ENCODE measurements around the gene ZNF697. TPM values are rescaled to one million over a fixed set of nuclear protein-coding genes. Genes with fewer than 3 reads are reported as not detected.

ZNF697 gene
- total RNA-seq, 1 donor from 2014 or later = 9.4 TPM

GRCh38 chr1:119687434-119688079, 39.5 kb upstream of the ZNF697 start:
- H3K36me3 ChIP-seq = no peaks in the 10 kb centered on the region
- DNase-seq = no peak
- H3K27me3 ChIP-seq (ENCODE audit: low read depth) = no peaks in the 10 kb centered on the region
- intact Hi-C loops (cut with micrococcal nuclease) = no loop called here
- no peak for TF ChIP-seq CTCF (IDR thresholded peaks at IDR 0.05; ENCODE audit: borderline replicate concordance)
- H3K4me1 ChIP-seq = no peaks in the 10 kb centered on the region
- no peaks in the 10 kb centered on the region for H3K9me3 ChIP-seq (replicated peaks)
- H3K4me3 ChIP-seq = no peak overlapping the region
- H3K27ac ChIP-seq (replicated peaks) = no peak overlapping the region

- Histone ChIP-seq H3K36me3 (no peaks in the 10 kb centered on the region), H3K4me3 (no peak overlapping the region), H3K4me1 (no peaks in the 10 kb centered on the region), H3K27ac (replicated peaks) (no peak overlapping the region), H3K9me3 (replicated peaks) (no peaks in the 10 kb centered on the region), H3K27me3 (ENCODE audit: low read depth) (no peaks in the 10 kb centered on the region)
- TF ChIP-seq CTCF (IDR thresholded peaks at IDR 0.05; ENCODE audit: borderline replicate concordance) = no peak
- intact Hi-C loops (cut with micrococcal nuclease) = no loop called here
- DNase-seq = no peak
These were observed 38.6 kb upstream of the ZNF697 start for GRCh38 chr1:119686661-119687060.

GRCh38 chr1:119683893-119684292, 35.8 kb upstream of the ZNF697 start:
- intact Hi-C loops (cut with micrococcal nuclease) = no loop called here
- H3K4me3 ChIP-seq = no peak overlapping the region
- no peak for DNase-seq
- no peaks in the 10 kb centered on the region for H3K9me3 ChIP-seq (replicated peaks)
- H3K4me1 ChIP-seq = no peaks in the 10 kb centered on the region
- no peak for TF ChIP-seq CTCF (IDR thresholded peaks at IDR 0.05; ENCODE audit: borderline replicate concordance)
- no peaks in the 10 kb centered on the region for H3K27me3 ChIP-seq (ENCODE audit: low read depth)
- H3K27ac ChIP-seq (replicated peaks) = no peak overlapping the region
- H3K36me3 ChIP-seq = no peaks in the 10 kb centered on the region

GRCh38 chr1:119682141-119682540, 34.1 kb upstream of the ZNF697 start:
- no peak for TF ChIP-seq CTCF (IDR thresholded peaks at IDR 0.05; ENCODE audit: borderline replicate concordance)
- H3K9me3 ChIP-seq (replicated peaks) = no peaks in the 10 kb centered on the region
- no peak for DNase-seq
- no peak overlapping the region for H3K27ac ChIP-seq (replicated peaks)
- H3K4me3 ChIP-seq = no peak overlapping the region
- H3K4me1 ChIP-seq = no peaks in the 10 kb centered on the region
- no peaks in the 10 kb centered on the region for H3K36me3 ChIP-seq
- intact Hi-C loops (cut with micrococcal nuclease) = no loop called here
- H3K27me3 ChIP-seq (ENCODE audit: low read depth) = no peaks in the 10 kb centered on the region

- Histone ChIP-seq H3K9me3 (replicated peaks) (no peaks in the 10 kb centered on the region), H3K4me3 (no peak overlapping the region), H3K4me1 (no peaks in the 10 kb centered on the region), H3K27me3 (ENCODE audit: low read depth) (no peaks in the 10 kb centered on the region), H3K27ac (replicated peaks) (no peak overlapping the region), H3K36me3 (no peaks in the 10 kb centered on the region)
- DNase-seq = no peak
- intact Hi-C loops (cut with micrococcal nuclease) = no loop called here
- TF ChIP-seq CTCF (IDR thresholded peaks at IDR 0.05; ENCODE audit: borderline replicate concordance) = no peak
These were observed 33.5 kb upstream of the ZNF697 start for GRCh38 chr1:119681560-119681959.

All from left ventricle myocardium inferior (tissue), 1 donor.